Adrenal gland (tissue), 5 donors: ENCODE results near the gene VWC2L.

Source experiments
- CTCF ChIP-seq, 6 experiments: fragments of 450-650 bp in 4 of 6; fragments of 200-600 bp in 2 of 6; sonication (generic) in 1 of 6; IDR thresholded peaks; 1 replicate in 5 of 6; 2 replicates in 1 of 6; pipeline versions ENCODE4 v1.5.1 to v1.8.0; 2016 to 2021; ENCODE audit warnings: antibody characterized with exemption in 6 of 6, mild to moderate bottlenecking in 2 of 6, moderate library complexity in 1 of 6
- POLR2A ChIP-seq, 2 donors: fragments of 450-650 bp; IDR thresholded peaks; one replicate each; pipeline ENCODE4 v1.6.1; 2017; ENCODE audit warnings: antibody characterized with exemption in 2 of 2, mild to moderate bottlenecking in 2 of 2, moderate library complexity in 1 of 2
- donor health status: DM: no; HTN: no; CAD: no.

- TF ChIP-seq CTCF (IDR thresholded peaks at IDR 0.05) (no peak), POLR2A (IDR thresholded peaks at IDR 0.05) (no peak)
These were observed 127.1 kb downstream of the VWC2L start for GRCh38 chr2:214537929-214538328.
